ENCODE results near the gene MCM8.

GRCh38 chr20:5990946-5991345 lies 40.5 kb downstream of the MCM8 start:
- TF ChIP-seq POLR2A (IDR thresholded peaks at IDR 0.05; ENCODE audit: low read depth, low read length) (no peak), POLR2AphosphoS5 (IDR thresholded peaks at IDR 0.05; ENCODE audit: low read depth, low read length) (no peak), TAF1 (IDR thresholded peaks at IDR 0.05; ENCODE audit: low read depth, low read length) (no peak), PAX5 (IDR thresholded peaks at IDR 0.05; ENCODE audit: insufficient read depth, low read length, severe bottlenecking) (no peak)
